ENCODE results near the gene MAML3.

- no peak for TF ChIP-seq REST (IDR thresholded peaks at IDR 0.05; ENCODE audit: insufficient read depth in 1 of 2, low read depth in 2 of 2, low read length in 2 of 2)
- no peak for TF ChIP-seq SIN3A (IDR thresholded peaks at IDR 0.05; ENCODE audit: borderline replicate concordance, insufficient read depth, low read length)
- no peak for TF ChIP-seq POLR2AphosphoS5 (IDR thresholded peaks at IDR 0.05; ENCODE audit: low read depth, low read length)
Observed at GRCh38 chr4:139978692-139979091, 175.3 kb downstream of the MAML3 start.
